ENCODE data around the gene EGFL8. TPM values are rescaled to one million over a fixed set of nuclear protein-coding genes. Genes with fewer than 3 reads are reported as not detected.
A peak's percentile ranks its signal among the peaks of the same experiment; 100 is the strongest.

EGFL8 gene
- total RNA-seq, 2 donors from 2014 or later, result 5.7 to 6.9 TPM

DNA sequence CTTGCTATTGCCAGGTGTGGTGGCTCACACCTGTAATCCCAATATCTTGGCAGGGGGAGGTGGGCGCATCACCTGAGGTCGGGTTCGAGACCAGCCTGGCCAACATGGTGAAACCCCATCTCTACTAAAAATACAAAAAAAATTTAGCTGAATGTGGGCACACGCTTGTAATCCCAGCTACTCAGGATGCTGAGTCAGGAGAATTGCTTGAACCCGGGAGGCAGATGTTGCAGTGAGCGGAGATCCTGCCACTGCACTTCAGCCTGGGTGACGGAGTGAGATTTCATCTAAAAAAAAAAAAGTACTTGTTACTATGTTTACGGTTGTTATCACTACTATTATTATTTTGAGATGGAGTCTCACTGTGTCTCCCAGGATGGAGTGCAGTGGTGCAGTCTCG lies 7.5 kb upstream of the EGFL8 start:
- ATAC-seq (no peak), DNase-seq (no peak)
- Histone ChIP-seq H3K27me3 (no peaks in the 10 kb centered on the region), H3K27ac (no peak overlapping the region), H3K4me3 (no peak overlapping the region), H3K4me1 (peaks cover 25% of the 10 kb centered on the region), H3K36me3 (replicated peaks in 1 of 2; ENCODE audit: insufficient read depth in 1 of 2, low read depth in 2 of 2) (no peaks in the 10 kb centered on the region), H3K9me3 (no peaks in the 10 kb centered on the region)
- intact Hi-C loops (cut with DNase I), result loop anchor here (5.0 kb wide), 1 partner anchor 40 kb away; no protein-coding TSS in a partner anchor
- TF ChIP-seq, protein P1, sequence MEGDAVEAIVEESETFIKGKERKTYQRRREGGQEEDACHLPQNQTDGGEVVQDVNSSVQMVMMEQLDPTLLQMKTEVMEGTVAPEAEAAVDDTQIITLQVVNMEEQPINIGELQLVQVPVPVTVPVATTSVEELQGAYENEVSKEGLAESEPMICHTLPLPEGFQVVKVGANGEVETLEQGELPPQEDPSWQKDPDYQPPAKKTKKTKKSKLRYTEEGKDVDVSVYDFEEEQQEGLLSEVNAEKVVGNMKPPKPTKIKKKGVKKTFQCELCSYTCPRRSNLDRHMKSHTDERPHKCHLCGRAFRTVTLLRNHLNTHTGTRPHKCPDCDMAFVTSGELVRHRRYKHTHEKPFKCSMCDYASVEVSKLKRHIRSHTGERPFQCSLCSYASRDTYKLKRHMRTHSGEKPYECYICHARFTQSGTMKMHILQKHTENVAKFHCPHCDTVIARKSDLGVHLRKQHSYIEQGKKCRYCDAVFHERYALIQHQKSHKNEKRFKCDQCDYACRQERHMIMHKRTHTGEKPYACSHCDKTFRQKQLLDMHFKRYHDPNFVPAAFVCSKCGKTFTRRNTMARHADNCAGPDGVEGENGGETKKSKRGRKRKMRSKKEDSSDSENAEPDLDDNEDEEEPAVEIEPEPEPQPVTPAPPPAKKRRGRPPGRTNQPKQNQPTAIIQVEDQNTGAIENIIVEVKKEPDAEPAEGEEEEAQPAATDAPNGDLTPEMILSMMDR (IDR thresholded peaks at IDR 0.05), result no peak
- TF ChIP-seq POLR2A (IDR thresholded peaks at IDR 0.05), result no peak
- WGBS, 2 donors, result 87 to 89% methylated on average over 9 of the region's 9 CpGs

DNA sequence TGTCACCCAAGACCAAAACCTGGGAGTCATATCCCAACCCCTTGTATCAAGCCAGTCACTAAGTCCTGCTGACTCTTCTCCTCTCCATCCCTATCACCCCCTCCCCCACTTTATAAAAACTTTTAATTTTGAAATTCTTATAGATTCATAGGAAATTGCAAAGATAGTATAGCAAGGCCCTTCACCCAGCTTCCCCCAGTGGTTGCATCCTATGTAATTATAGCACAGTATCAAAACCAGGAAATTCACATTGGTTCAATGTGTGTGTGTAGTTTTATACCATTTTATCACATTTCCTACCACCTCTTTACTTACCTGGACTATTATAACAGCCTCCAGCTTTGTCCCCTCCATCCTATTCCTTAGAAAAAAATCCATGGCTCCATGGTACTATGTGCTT lies 6.3 kb upstream of the EGFL8 start:
- intact Hi-C loops (cut with DNase I), result loop anchor here (5.0 kb wide), 1 partner anchor 41 kb away; no protein-coding TSS in a partner anchor
- no peaks in the 10 kb centered on the region for H3K9me3 ChIP-seq
- no peaks in the 10 kb centered on the region for H3K27me3 ChIP-seq
- no peaks in the 10 kb centered on the region for H3K36me3 ChIP-seq (replicated peaks in 1 of 2; ENCODE audit: insufficient read depth in 1 of 2, low read depth in 2 of 2)
- DNase-seq (no peak), ATAC-seq (no peak)
- TF ChIP-seq POLR2A (IDR thresholded peaks at IDR 0.05), result no peak
- TF ChIP-seq, protein P1 (IDR thresholded peaks at IDR 0.05), result no peak
- peaks cover 23% of the 10 kb centered on the region for H3K4me1 ChIP-seq
- H3K27ac ChIP-seq, result no peak overlapping the region
- H3K4me3 ChIP-seq, result no peak overlapping the region

DNA sequence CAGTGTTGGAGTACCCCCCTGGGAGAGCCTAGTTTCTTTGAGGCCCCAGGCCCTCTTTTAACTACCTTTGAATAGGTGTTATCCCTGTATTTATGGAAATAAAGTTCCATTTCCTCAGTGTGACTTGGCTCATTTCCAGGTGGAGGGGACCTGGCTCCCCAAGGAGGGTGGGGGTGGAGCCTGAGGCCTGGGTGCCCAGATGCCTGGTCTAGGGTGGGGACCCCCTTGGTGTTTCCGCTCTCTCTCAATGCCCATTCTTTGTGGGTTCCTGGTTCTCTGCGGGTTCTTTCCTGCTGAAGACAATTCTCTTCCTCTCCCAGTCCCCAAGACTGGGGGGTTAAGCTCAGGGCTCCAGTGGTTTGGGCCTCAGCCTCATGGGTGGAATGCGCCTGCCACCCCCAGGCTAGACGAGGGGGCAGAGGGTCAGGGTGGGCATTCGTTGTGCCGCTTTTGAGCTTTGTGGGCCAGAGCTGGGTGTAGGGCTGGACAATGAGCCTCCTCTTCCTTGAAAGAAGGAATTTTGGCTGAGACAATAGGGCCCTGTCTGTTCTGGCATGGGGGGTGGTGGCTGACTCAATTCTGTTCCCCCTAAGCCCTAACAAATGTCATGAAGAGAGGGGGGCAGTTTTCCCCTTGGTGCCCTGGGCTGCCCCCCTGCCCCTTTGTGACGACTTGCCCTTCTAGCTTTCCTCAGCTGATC lies 686 bp upstream of the EGFL8 start:
- no peaks in the 10 kb centered on the region for H3K27me3 ChIP-seq
- peak overlapping the region in 2 of 4 donors; percentile 9 to 18 for H3K27ac ChIP-seq
- H3K4me1 ChIP-seq, result no peaks in the 10 kb centered on the region
- TF ChIP-seq POLR2A (IDR thresholded peaks at IDR 0.05), result no peak
- H3K4me3 ChIP-seq, result no peak overlapping the region
- DNase-seq (no peak), ATAC-seq (peak; percentile 16)
- intact Hi-C loops (cut with DNase I), result no loop called here
- H3K36me3 ChIP-seq (replicated peaks in 1 of 2; ENCODE audit: insufficient read depth in 1 of 2, low read depth in 2 of 2), result peaks cover 0 to 1% of the 10 kb centered on the region in 2 donors
- WGBS, 2 donors, result 85 to 86% methylated on average over 6 to 7 of the region's 7 CpGs
- H3K9me3 ChIP-seq, result no peaks in the 10 kb centered on the region

DNA sequence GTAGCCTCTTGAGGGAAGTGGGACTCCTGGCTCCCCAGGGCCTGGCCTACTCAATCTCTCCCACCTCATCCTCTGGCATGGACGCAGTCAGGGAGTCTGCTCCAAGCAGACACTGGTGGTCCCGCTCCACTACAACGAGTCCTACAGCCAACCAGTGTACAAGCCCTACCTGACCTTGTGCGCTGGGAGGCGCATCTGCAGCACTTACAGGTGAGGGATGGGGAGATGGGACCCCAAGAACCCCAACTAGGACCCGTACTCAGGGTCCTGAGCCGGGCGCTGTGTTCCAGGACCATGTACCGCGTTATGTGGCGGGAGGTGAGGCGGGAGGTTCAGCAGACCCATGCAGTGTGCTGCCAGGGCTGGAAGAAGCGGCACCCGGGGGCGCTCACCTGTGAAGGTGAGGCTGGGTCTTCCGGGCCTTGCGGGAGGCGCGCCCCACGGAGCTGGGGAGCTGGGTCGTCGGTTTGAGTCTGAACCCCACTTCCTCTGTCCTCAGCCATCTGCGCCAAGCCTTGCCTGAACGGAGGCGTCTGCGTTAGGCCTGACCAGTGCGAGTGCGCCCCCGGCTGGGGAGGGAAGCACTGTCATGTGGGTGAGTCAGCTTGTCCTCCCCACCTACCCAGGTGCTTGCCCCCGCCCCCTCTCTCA lies 2.1 kb downstream of the EGFL8 start:
- Histone ChIP-seq H3K9me3 (no peaks in the 10 kb centered on the region), H3K27me3 (no peaks in the 10 kb centered on the region), H3K27ac (no peak overlapping the region), H3K4me3 (no peak overlapping the region), H3K4me1 (no peaks in the 10 kb centered on the region), H3K36me3 (replicated peaks in 1 of 2; ENCODE audit: insufficient read depth in 1 of 2, low read depth in 2 of 2) (peaks cover 0 to 1% of the 10 kb centered on the region in 2 donors)
- 82 to 96% methylated on average over 16 to 29 of the region's 30 CpGs for WGBS, 2 donors
- intact Hi-C loops (cut with DNase I), result no loop called here
- ATAC-seq (no peak), DNase-seq (no peak)
- TF ChIP-seq, protein P1 (IDR thresholded peaks at IDR 0.05), result no peak
- no peak for TF ChIP-seq POLR2A (IDR thresholded peaks at IDR 0.05)

DNA sequence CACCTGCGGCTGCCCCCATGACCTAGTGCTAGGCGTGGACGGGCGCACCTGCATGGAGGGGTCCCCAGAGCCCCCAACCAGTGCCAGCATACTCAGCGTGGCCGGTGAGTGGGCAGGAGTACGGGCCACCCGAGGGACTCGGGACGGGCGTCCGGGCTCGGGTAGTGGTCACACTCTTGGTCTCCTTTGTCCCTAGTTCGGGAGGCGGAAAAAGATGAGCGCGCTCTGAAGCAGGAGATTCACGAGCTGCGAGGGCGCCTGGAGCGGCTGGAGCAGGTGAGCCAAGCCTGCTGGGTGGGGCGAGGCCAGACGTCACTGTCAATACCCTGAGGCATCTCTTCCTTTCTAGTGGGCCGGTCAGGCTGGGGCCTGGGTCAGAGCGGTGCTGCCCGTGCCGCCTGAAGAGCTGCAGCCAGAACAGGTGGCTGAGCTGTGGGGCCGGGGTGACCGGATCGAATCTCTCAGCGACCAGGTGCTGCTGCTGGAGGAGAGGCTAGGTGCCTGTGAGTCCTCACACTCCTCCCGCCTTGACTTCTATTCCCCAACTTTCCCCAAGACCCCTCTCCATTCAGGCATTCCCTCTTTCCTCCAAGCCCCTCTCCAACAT lies 2.9 kb downstream of the EGFL8 start:
- no peaks in the 10 kb centered on the region for H3K9me3 ChIP-seq
- ATAC-seq (no peak), DNase-seq (no peak)
- TF ChIP-seq, protein P1 (IDR thresholded peaks at IDR 0.05), result no peak
- no peak for TF ChIP-seq POLR2A (IDR thresholded peaks at IDR 0.05)
- no peaks in the 10 kb centered on the region for H3K4me1 ChIP-seq
- WGBS, 2 donors, result 92% methylated on average over 10 to 31 of the region's 32 CpGs
- H3K27ac ChIP-seq, result no peak overlapping the region
- H3K36me3 ChIP-seq (replicated peaks in 1 of 2; ENCODE audit: insufficient read depth in 1 of 2, low read depth in 2 of 2), result peaks cover 0 to 1% of the 10 kb centered on the region in 2 donors
- H3K27me3 ChIP-seq, result no peaks in the 10 kb centered on the region
- no peak overlapping the region for H3K4me3 ChIP-seq
- intact Hi-C loops (cut with DNase I), result no loop called here
